Retinal pigment epithelial cell (primary cell): ENCODE measurements around the gene ZNF536.

ENCODE experiments used
- DNase-seq: peaks from one replicate; pipeline ENCODE4 v3.0.0-alpha.2; 2010; ENCODE audit warnings: low read depth
- H3K4me3 ChIP-seq: 2 replicates; pipeline ENCODE4 v1.5.1; 2011; ENCODE audit warnings: mild to moderate bottlenecking, low read length, control low read depth, moderate library complexity
- CTCF ChIP-seq: conservative IDR thresholded peaks from 2 replicates; pipeline ENCODE4 v1.5.1; 2011; ENCODE audit warnings: low read depth, low read length, control low read depth, inconsistent platforms

ZNF536 gene

GRCh38 chr19:30419568-30420180 is 47.5 kb downstream of the ZNF536 start:
- no peak overlapping the region for H3K4me3 ChIP-seq
- TF ChIP-seq CTCF, result no peak
- no peak for DNase-seq

GRCh38 chr19:30420316-30420715 is 48.1 kb downstream of the ZNF536 start:
- no peak overlapping the region for H3K4me3 ChIP-seq
- no peak for DNase-seq
- TF ChIP-seq CTCF, result no peak

- no peak overlapping the region for H3K4me3 ChIP-seq
- no peak for TF ChIP-seq CTCF
- DNase-seq, result no peak
Measured at GRCh38 chr19:30420881-30421280, 48.7 kb downstream of the ZNF536 start.

GRCh38 chr19:30421571-30421970 is 49.4 kb downstream of the ZNF536 start:
- no peak overlapping the region for H3K4me3 ChIP-seq
- no peak for DNase-seq
- no peak for TF ChIP-seq CTCF

GRCh38 chr19:30423481-30423880 is 51.3 kb downstream of the ZNF536 start:
- TF ChIP-seq CTCF, result no peak
- H3K4me3 ChIP-seq, result no peak overlapping the region
- no peak for DNase-seq

GRCh38 chr19:30425885-30426838 is 54.0 kb downstream of the ZNF536 start:
- DNase-seq, result no peak
- H3K4me3 ChIP-seq, result no peak overlapping the region
- TF ChIP-seq CTCF, result no peak
